ENCODE measurements around the gene CUL9.

The CUL9 gene

GRCh38 chr6:43261198-43261597, 79.2 kb downstream of the CUL9 start:
- no peaks in the 10 kb centered on the region; the same call in 1 of the 2 replicates for H3K27me3 ChIP-seq (ENCODE audit: insufficient read depth, low read length)
- no peak overlapping the region for H2AFZ ChIP-seq (ENCODE audit: low read length)
- H4K20me1 ChIP-seq (ENCODE audit: insufficient read depth, low read length): no peaks in the 10 kb centered on the region
- no peak overlapping the region for H3K9ac ChIP-seq (ENCODE audit: low read length)
- no peaks in the 10 kb centered on the region for H3K4me1 ChIP-seq (ENCODE audit: insufficient read depth, low read length, severe bottlenecking)
- no peaks in the 10 kb centered on the region for H3K9me2 ChIP-seq (ENCODE audit: low read depth, low read length)
- H3K4me2 ChIP-seq (ENCODE audit: low read length): no peak overlapping the region
- H3K79me2 ChIP-seq (ENCODE audit: insufficient read depth, low read length): no peaks in the 10 kb centered on the region
- H3K9me3 ChIP-seq (ENCODE audit: low read length): no peaks in the 10 kb centered on the region
- H3K27ac ChIP-seq (ENCODE audit: low read depth, low read length, poor library complexity, severe bottlenecking): no peak overlapping the region
- TF ChIP-seq EZH2 (IDR thresholded peaks at IDR 0.05; ENCODE audit: borderline replicate concordance, low read length): no peak
- TF ChIP-seq CTCF (IDR thresholded peaks at IDR 0.05; ENCODE audit: low read length): no peak
- H3K4me3 ChIP-seq (ENCODE audit: low read depth, low read length, poor library complexity, severe bottlenecking): no peak overlapping the region
- no peaks in the 10 kb centered on the region for H3K36me3 ChIP-seq (ENCODE audit: insufficient read depth, low read length)
- no peaks in the 10 kb centered on the region for H3F3A ChIP-seq (ENCODE audit: insufficient read depth, low read length)

GRCh38 chr6:43262000-43262779, 80.2 kb downstream of the CUL9 start:
- Histone ChIP-seq H2AFZ (ENCODE audit: low read length) (no peak overlapping the region), H3K9me3 (ENCODE audit: low read length) (no peaks in the 10 kb centered on the region), H3K27ac (ENCODE audit: low read depth, low read length, poor library complexity, severe bottlenecking) (no peak overlapping the region), H3K36me3 (ENCODE audit: insufficient read depth, low read length) (no peaks in the 10 kb centered on the region), H3K27me3 (ENCODE audit: insufficient read depth, low read length) (no peaks in the 10 kb centered on the region; the same call in 1 of the 2 replicates), H3K4me2 (ENCODE audit: low read length) (no peak overlapping the region), H3K4me3 (ENCODE audit: low read depth, low read length, poor library complexity, severe bottlenecking) (no peak overlapping the region), H3K9me2 (ENCODE audit: low read depth, low read length) (no peaks in the 10 kb centered on the region), H3K79me2 (ENCODE audit: insufficient read depth, low read length) (no peaks in the 10 kb centered on the region), H3K4me1 (ENCODE audit: insufficient read depth, low read length, severe bottlenecking) (no peaks in the 10 kb centered on the region), H3K9ac (ENCODE audit: low read length) (no peak overlapping the region), H4K20me1 (ENCODE audit: insufficient read depth, low read length) (no peaks in the 10 kb centered on the region), H3F3A (ENCODE audit: insufficient read depth, low read length) (no peaks in the 10 kb centered on the region)
- no peak for TF ChIP-seq CTCF (IDR thresholded peaks at IDR 0.05; ENCODE audit: low read length)

GRCh38 chr6:43262780-43263313, 80.9 kb downstream of the CUL9 start:
- TF ChIP-seq EZH2 (IDR thresholded peaks at IDR 0.05; ENCODE audit: borderline replicate concordance, low read length) (no peak), CTCF (IDR thresholded peaks at IDR 0.05; ENCODE audit: low read length) (no peak)
- no peaks in the 10 kb centered on the region for H4K20me1 ChIP-seq (ENCODE audit: insufficient read depth, low read length)
- H3K36me3 ChIP-seq (ENCODE audit: insufficient read depth, low read length): no peaks in the 10 kb centered on the region
- no peaks in the 10 kb centered on the region for H3K9me2 ChIP-seq (ENCODE audit: low read depth, low read length)
- H3K4me3 ChIP-seq (ENCODE audit: low read depth, low read length, poor library complexity, severe bottlenecking): no peak overlapping the region
- no peaks in the 10 kb centered on the region for H3K9me3 ChIP-seq (ENCODE audit: low read length)
- no peaks in the 10 kb centered on the region for H3K79me2 ChIP-seq (ENCODE audit: insufficient read depth, low read length)
- H2AFZ ChIP-seq (ENCODE audit: low read length): no peak overlapping the region
- H3K9ac ChIP-seq (ENCODE audit: low read length): no peak overlapping the region
- H3F3A ChIP-seq (ENCODE audit: insufficient read depth, low read length): no peaks in the 10 kb centered on the region
- H3K4me2 ChIP-seq (ENCODE audit: low read length): no peak overlapping the region
- H3K4me1 ChIP-seq (ENCODE audit: insufficient read depth, low read length, severe bottlenecking): no peaks in the 10 kb centered on the region
- no peak overlapping the region for H3K27ac ChIP-seq (ENCODE audit: low read depth, low read length, poor library complexity, severe bottlenecking)
- no peaks in the 10 kb centered on the region; the same call in 1 of the 2 replicates for H3K27me3 ChIP-seq (ENCODE audit: insufficient read depth, low read length)
